ENCODE results near the gene MILR1.

Gene MILR1

GRCh38 chr17:64503821-64504768 lies 55.2 kb downstream of the MILR1 start:
- no peak for DNase-seq (ENCODE audit: low read depth)

GRCh38 chr17:64504769-64505339 lies 55.9 kb downstream of the MILR1 start:
- DNase-seq (ENCODE audit: low read depth), result peak; percentile 65

- peak; percentile 91 for DNase-seq (ENCODE audit: low read depth)
Observed at GRCh38 chr17:64505340-64506200, 56.7 kb downstream of the MILR1 start.

GRCh38 chr17:64506201-64506575 lies 57.3 kb downstream of the MILR1 start, which contains the start of gene DDX5:
Gene DDX5 (minus strand): TSS chr17:64506289. CDS start chr17:64506119, 170 bp downstream.
- DNase-seq (ENCODE audit: low read depth), result no peak

GRCh38 chr17:64506576-64507412 lies 57.9 kb downstream of the MILR1 start, which contains the start of gene CEP95:
Gene CEP95 (plus strand): TSS chr17:64506977. CDS start chr17:64507098, 121 bp downstream.
- DNase-seq (ENCODE audit: low read depth), result peak; percentile 99

- peak; percentile 83 for DNase-seq (ENCODE audit: low read depth)
Observed at GRCh38 chr17:64507413-64507782, 58.5 kb downstream of the MILR1 start.

- no peak for DNase-seq (ENCODE audit: low read depth)
Observed at GRCh38 chr17:64508683-64509082, 59.8 kb downstream of the MILR1 start.

- DNase-seq (ENCODE audit: low read depth), result no peak
Observed at GRCh38 chr17:64509179-64509578, 60.3 kb downstream of the MILR1 start.

GRCh38 chr17:64515419-64515818 lies 66.5 kb downstream of the MILR1 start:
- DNase-seq (ENCODE audit: low read depth), result no peak

GRCh38 chr17:64515829-64516228 lies 66.9 kb downstream of the MILR1 start:
- no peak for DNase-seq (ENCODE audit: low read depth)

All from ELR (cell line).